Measurements from ENCODE around the gene OR8G1. TPM values are rescaled to one million over a fixed set of nuclear protein-coding genes. Genes with fewer than 3 reads are reported as not detected.
"Not testable (repeated sequence)": the region's sequence is repeated elsewhere in the genome, so short reads cannot be mapped to it uniquely, and the experiment has no call there.

OR8G1 gene
- total RNA-seq: not detected

- FAIRE-seq (no peak), DNase-seq (ENCODE audit: low spot score in 2 of 2) (no peak)
These were observed at the start of gene OR8G1 for GRCh38 chr11:124240621-124241397. Gene OR8G1 (plus strand): TSS chr11:124241095. CDS start chr11:124249676, 8,581 bp downstream.

GRCh38 chr11:124193221-124194010 is 47.5 kb upstream of the OR8G1 start:
- no peak for DNase-seq (ENCODE audit: low spot score in 2 of 2)
- no peak for FAIRE-seq

- FAIRE-seq: no peak
- DNase-seq (ENCODE audit: low spot score in 2 of 2): no peak
These were observed 46.4 kb upstream of the OR8G1 start for GRCh38 chr11:124194293-124195188.

GRCh38 chr11:124195189-124195734 is 45.6 kb upstream of the OR8G1 start:
- no peak for FAIRE-seq
- no peak for DNase-seq (ENCODE audit: low spot score in 2 of 2)

GRCh38 chr11:124197999-124198398 is 42.9 kb upstream of the OR8G1 start:
- FAIRE-seq: no peak
- DNase-seq (ENCODE audit: low spot score in 2 of 2): no peak

GRCh38 chr11:124198897-124199296 is 42.0 kb upstream of the OR8G1 start:
- DNase-seq (ENCODE audit: low spot score in 2 of 2) (no peak), FAIRE-seq (no peak)

- no peak for DNase-seq (ENCODE audit: low spot score in 2 of 2)
- no peak for FAIRE-seq
These were observed 41.2 kb upstream of the OR8G1 start for GRCh38 chr11:124199702-124200101.

- DNase-seq (ENCODE audit: low spot score in 2 of 2) (no peak), FAIRE-seq (no peak)
These were observed 40.2 kb upstream of the OR8G1 start for GRCh38 chr11:124200671-124201070.

- FAIRE-seq (no peak), DNase-seq (ENCODE audit: low spot score in 2 of 2) (no peak)
These were observed 37.9 kb upstream of the OR8G1 start for GRCh38 chr11:124202951-124203350.

- FAIRE-seq (no peak), DNase-seq (ENCODE audit: low spot score in 2 of 2) (no peak)
These were observed 36.9 kb upstream of the OR8G1 start for GRCh38 chr11:124204008-124204407.

GRCh38 chr11:124207102-124207792 is 33.6 kb upstream of the OR8G1 start:
- FAIRE-seq (no peak), DNase-seq (ENCODE audit: low spot score in 2 of 2) (no peak)

- DNase-seq (ENCODE audit: low spot score in 2 of 2) (no peak), FAIRE-seq (no peak)
These were observed 31.0 kb upstream of the OR8G1 start for GRCh38 chr11:124209824-124210357.

- DNase-seq (ENCODE audit: low spot score in 2 of 2): no peak
These were observed 30.5 kb upstream of the OR8G1 start for GRCh38 chr11:124210421-124210820.

GRCh38 chr11:124211321-124211720 is 29.6 kb upstream of the OR8G1 start:
- FAIRE-seq: no peak
- no peak for DNase-seq (ENCODE audit: low spot score in 2 of 2)

More at GRCh38 chr11:124210421-124210820, 30.5 kb upstream of the OR8G1 start:
- no peak for FAIRE-seq

GRCh38 chr11:124214027-124214426 is 26.9 kb upstream of the OR8G1 start:
- FAIRE-seq (no peak), DNase-seq (ENCODE audit: low spot score in 2 of 2) (no peak)

GRCh38 chr11:124219126-124219525 is 21.8 kb upstream of the OR8G1 start:
- FAIRE-seq (no peak), DNase-seq (ENCODE audit: low spot score in 2 of 2) (no peak)

- DNase-seq (ENCODE audit: low spot score in 2 of 2): no peak
- FAIRE-seq: no peak
These were observed 18.5 kb upstream of the OR8G1 start for GRCh38 chr11:124222407-124222806.

- not testable (repeated sequence) for FAIRE-seq; DNase-seq (ENCODE audit: low spot score in 2 of 2)
These were observed 16.1 kb upstream of the OR8G1 start for GRCh38 chr11:124224618-124225423.

GRCh38 chr11:124225471-124225870 is 15.4 kb upstream of the OR8G1 start:
- FAIRE-seq (no peak), DNase-seq (ENCODE audit: low spot score in 2 of 2) (no peak)

Data from frontal cortex (tissue), 4 donors.